ENCODE data around the gene SP5. TPM values are rescaled to one million over a fixed set of nuclear protein-coding genes. Genes with fewer than 3 reads are reported as not detected.
"Not testable (repeated sequence)": the region's sequence is repeated elsewhere in the genome, so short reads cannot be mapped to it uniquely, and the experiment has no call there.

Gene SP5
- total RNA-seq = not detected
- not detected for polyA plus RNA-seq
- not detected for total RNA-seq

DNA sequence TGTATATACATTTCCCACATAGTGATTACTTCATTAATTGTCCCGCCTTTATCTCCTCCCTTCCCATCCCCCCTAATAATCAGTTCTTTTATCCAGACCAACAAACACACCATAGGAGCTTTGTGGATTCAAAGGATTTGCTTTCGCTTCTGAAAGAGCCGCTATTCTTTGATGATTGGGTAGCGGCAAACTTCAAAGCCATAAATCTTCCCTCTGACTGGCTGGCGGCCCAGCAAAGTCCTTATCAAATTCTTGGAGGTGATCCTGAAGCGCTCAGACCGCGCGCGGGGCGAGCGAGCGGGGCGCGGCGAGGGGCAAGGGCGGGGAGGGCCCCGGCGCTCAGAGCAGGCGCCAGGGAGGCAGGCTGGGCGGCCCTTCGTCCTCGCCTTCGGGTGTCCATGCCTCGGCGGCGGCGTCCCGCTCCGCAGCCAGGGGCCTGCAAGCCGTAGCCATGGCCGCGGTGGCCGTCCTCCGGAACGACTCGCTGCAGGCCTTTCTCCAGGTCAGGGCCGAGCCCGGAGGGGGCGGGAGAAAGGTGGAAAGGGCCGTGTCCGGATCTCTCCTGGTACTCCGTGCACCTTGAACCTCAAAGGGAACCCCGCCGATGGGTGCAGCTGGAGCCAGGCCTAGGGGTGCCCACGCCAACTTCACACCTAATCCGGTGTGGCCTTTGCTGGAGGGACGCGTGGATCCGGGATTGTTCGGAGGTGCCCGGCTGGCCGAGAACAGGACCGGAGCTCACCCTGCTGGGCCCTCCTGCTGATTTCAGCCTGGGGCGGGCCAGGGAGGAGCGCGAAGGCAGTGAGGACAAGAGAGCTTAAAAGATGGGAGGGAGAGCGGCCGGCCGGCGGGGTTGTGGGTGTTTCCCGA lies at the start of gene SP5:
Gene SP5, plus strand, starts transcription at position 276 of the 870 bp plus-strand sequence. Its CDS starts 176 bp downstream, at position 452.
- intact Hi-C loops (cut with micrococcal nuclease) = loop anchor here (1.0 to 10.0 kb wide), 11 partner anchors 56 to 1387 kb away; partner anchors contain the start of genes ERICH2 (in 2 of the 2), DLX1 (in 1 of the 2), DLX2 (in 1 of the 2) and GAD1 (in 1 of the 2)
- peak within 1 kb of the TSS; percentile 64 for H3K4me3 ChIP-seq (ENCODE audit: low read length)

DNA sequence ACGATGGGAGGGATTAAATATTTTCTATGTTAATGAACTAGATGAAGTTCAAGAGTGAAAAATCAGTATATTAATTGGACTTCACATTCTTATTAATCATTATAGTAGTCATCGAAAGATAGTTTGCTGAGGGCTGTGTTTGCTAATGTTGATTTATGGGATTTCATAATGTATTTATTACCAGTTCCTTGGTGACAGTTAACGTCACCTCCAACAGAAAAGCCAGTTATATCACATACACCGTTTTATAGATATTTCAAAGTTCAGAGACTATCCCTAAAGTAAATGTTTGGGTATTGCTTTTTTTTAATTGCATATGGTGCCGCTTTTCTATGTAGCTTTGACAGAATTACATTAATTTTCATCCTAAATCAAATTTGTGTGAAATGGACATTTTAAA lies 49.4 kb upstream of the SP5 start:
- ChIA-PET POLR2A (interaction anchor here (0.6 kb wide), 1 partner anchor 11 kb away, joined by 3 read pairs; no protein-coding TSS in a partner anchor), CTCF (no interaction called here)
- intact Hi-C loops (cut with micrococcal nuclease) = no loop called here
- DNase-seq (no peak), ATAC-seq (no peak)
- Histone ChIP-seq H3K27ac (ENCODE audit: low read depth, low read length) (no peak overlapping the region), H3K4me3 (ENCODE audit: low read length) (no peak overlapping the region), H3K36me3 (ENCODE audit: control insufficient read depth in 2 of 3, insufficient read depth in 3 of 3, low read length in 3 of 3) (no peaks in the 10 kb centered on the region), H3K9me3 (ENCODE audit: control insufficient read depth in 2 of 3, low read length in 3 of 3) (no peaks in the 10 kb centered on the region), H3K4me1 (ENCODE audit: control insufficient read depth in 2 of 2, insufficient read depth in 2 of 2, low read length in 2 of 2) (no peaks in the 10 kb centered on the region), H3K27me3 (ENCODE audit: control insufficient read depth in 2 of 2, insufficient read depth in 2 of 2, low read length in 2 of 2) (no peaks in the 10 kb centered on the region)
- no peak overlapping the region for H3K27ac Mint-ChIP-seq
- no peaks in the 10 kb centered on the region for H3K36me3 Mint-ChIP-seq
- H3K9me3 Mint-ChIP-seq = no peaks in the 10 kb centered on the region
- no peaks in the 10 kb centered on the region for H3K4me1 Mint-ChIP-seq
- H3K27me3 Mint-ChIP-seq = peaks cover 0 to 8% (median 7%) of the 10 kb centered on the region in 5 donors
- H3K4me3 Mint-ChIP-seq = no peak overlapping the region

More for the DNA sequence above, at the start of gene SP5:
- Histone ChIP-seq H3K27ac (ENCODE audit: low read depth, low read length) (no peak within 1 kb of the TSS), H3K9me3 (ENCODE audit: control insufficient read depth in 2 of 3, low read length in 3 of 3) (no peaks in the 10 kb centered on the region), H3K36me3 (ENCODE audit: control insufficient read depth in 2 of 3, insufficient read depth in 3 of 3, low read length in 3 of 3) (no peaks in the 10 kb centered on the region), H3K4me1 (ENCODE audit: control insufficient read depth in 2 of 2, insufficient read depth in 2 of 2, low read length in 2 of 2) (peaks cover 0 to 39% of the 10 kb centered on the region in 2 donors), H3K27me3 (ENCODE audit: control insufficient read depth in 2 of 2, insufficient read depth in 2 of 2, low read length in 2 of 2) (peaks cover 11 to 41% of the 10 kb centered on the region in 2 donors)
- peak; percentile 25 to 63 (median 52) for DNase-seq
- ATAC-seq = peak; percentile 44
- POLR2A ChIA-PET = no interaction called here
- Mint-ChIP-seq H3K4me1 (peaks cover 18 to 50% (median 34%) of the 10 kb centered on the region in 7 donors), H3K9me3 (peaks cover 0 to 7% (median 0%) of the 10 kb centered on the region in 11 donors), H3K27ac (peak within 1 kb of the TSS in 5 of 9 donors; percentile 47 to 76 (median 52)), H3K27me3 (peaks cover 67 to 74% (median 69%) of the 10 kb centered on the region in 5 donors), H3K36me3 (peaks cover 0 to 5% (median 0%) of the 10 kb centered on the region in 5 donors), H3K4me3 (peak within 1 kb of the TSS; percentile 81 to 99 (median 93))
- CTCF ChIA-PET = interaction anchor here (0.5 to 0.7 kb wide), 2 partner anchors 107 to 143 kb away, joined by 3 read pairs; no protein-coding TSS in a partner anchor

DNA sequence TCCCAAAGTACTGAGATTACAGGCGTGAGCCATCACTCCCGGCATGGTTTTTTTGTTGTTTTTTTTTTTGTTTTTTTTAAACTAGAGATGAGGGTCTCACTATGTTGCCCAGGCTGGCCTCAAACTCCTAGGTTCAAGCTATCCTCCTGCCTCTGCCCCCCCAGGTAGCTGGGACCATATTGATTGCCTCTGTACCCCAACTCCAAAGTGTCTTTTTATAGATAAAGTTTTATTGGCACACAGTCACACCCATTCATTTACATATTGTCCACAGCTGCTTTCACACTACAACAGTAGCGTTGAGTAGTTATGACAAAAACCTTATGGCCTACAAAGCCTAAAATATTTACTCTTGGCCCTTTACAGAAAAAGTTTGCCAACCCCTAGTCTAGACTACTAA lies 45.2 kb upstream of the SP5 start:
- peaks cover 0 to 2% (median 0%) of the 10 kb centered on the region in 7 donors for H3K4me1 Mint-ChIP-seq
- Histone ChIP-seq H3K27me3 (ENCODE audit: control insufficient read depth in 2 of 2, insufficient read depth in 2 of 2, low read length in 2 of 2) (no peaks in the 10 kb centered on the region), H3K4me1 (ENCODE audit: control insufficient read depth in 2 of 2, insufficient read depth in 2 of 2, low read length in 2 of 2) (no peaks in the 10 kb centered on the region), H3K9me3 (ENCODE audit: control insufficient read depth in 2 of 3, low read length in 3 of 3) (no peaks in the 10 kb centered on the region), H3K4me3 (ENCODE audit: low read length) (no peak overlapping the region), H3K36me3 (ENCODE audit: control insufficient read depth in 2 of 3, insufficient read depth in 3 of 3, low read length in 3 of 3) (no peaks in the 10 kb centered on the region), H3K27ac (ENCODE audit: low read depth, low read length) (no peak overlapping the region)
- DNase-seq = no peak
- POLR2A ChIA-PET = no interaction called here
- no peaks in the 10 kb centered on the region for H3K9me3 Mint-ChIP-seq
- no peak overlapping the region for H3K4me3 Mint-ChIP-seq
- H3K27ac Mint-ChIP-seq = no peak overlapping the region
- CTCF ChIA-PET = no interaction called here
- intact Hi-C loops (cut with micrococcal nuclease) = no loop called here
- ATAC-seq = no peak
- H3K27me3 Mint-ChIP-seq = peaks cover 6 to 19% (median 8%) of the 10 kb centered on the region in 5 donors
- H3K36me3 Mint-ChIP-seq = no peaks in the 10 kb centered on the region

DNA sequence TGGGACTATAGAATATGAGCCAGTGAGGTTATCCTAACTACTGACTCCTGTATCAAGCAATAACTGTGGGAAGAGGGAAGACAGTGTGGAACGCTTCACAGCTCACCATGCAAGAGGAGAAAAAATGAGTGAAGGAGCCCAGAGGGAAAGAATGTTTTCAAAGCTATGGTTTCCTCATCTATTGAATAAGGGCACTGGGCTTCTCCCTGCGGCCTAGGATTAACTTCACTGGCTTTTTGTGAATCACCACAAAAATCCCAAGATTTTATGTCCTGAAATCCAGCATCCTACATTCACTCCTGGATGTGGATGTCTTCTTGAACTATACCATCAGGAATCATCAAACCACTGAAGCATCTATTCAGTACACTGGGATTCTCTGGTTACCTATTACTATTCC lies 44.5 kb upstream of the SP5 start:
- H3K4me3 ChIP-seq (ENCODE audit: low read length) = no peak overlapping the region
- POLR2A ChIA-PET = no interaction called here
- H3K27ac ChIP-seq (ENCODE audit: low read depth, low read length) = no peak overlapping the region
- Mint-ChIP-seq H3K4me3 (no peak overlapping the region), H3K36me3 (no peaks in the 10 kb centered on the region), H3K27me3 (peaks cover under 1 to 19% (median 6%) of the 10 kb centered on the region in 5 donors), H3K9me3 (no peaks in the 10 kb centered on the region), H3K27ac (no peak overlapping the region), H3K4me1 (peaks cover 0 to 2% (median 0%) of the 10 kb centered on the region in 7 donors)
- H3K4me1 ChIP-seq (ENCODE audit: control insufficient read depth in 2 of 2, insufficient read depth in 2 of 2, low read length in 2 of 2) = no peaks in the 10 kb centered on the region
- CTCF ChIA-PET = no interaction called here
- intact Hi-C loops (cut with micrococcal nuclease) = no loop called here
- H3K27me3 ChIP-seq (ENCODE audit: control insufficient read depth in 2 of 2, insufficient read depth in 2 of 2, low read length in 2 of 2) = no peaks in the 10 kb centered on the region
- DNase-seq (no peak), ATAC-seq (no peak)
- H3K9me3 ChIP-seq (ENCODE audit: control insufficient read depth in 2 of 3, low read length in 3 of 3) = no peaks in the 10 kb centered on the region
- no peaks in the 10 kb centered on the region for H3K36me3 ChIP-seq (ENCODE audit: control insufficient read depth in 2 of 3, insufficient read depth in 3 of 3, low read length in 3 of 3)

DNA sequence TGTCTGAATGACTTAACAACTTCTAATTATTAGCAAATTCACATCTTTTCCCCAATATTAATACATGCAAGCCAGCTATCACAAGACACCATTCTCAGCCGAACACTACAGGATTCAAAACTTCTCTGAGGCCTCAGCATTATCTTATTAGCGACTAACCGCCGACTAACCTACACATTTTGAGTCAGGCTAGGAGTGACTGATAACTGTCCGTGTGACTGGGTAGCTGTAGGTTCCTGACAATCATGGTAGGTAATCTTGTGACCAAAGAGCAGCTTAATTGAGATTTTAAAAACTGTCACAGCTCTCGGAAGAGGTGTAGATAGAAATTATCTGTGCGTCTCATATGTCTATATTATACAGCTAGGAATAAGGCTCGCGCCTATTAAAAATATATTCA lies 44.1 kb upstream of the SP5 start:
- Mint-ChIP-seq H3K9me3 (no peaks in the 10 kb centered on the region), H3K27ac (no peak overlapping the region), H3K4me3 (no peak overlapping the region), H3K4me1 (peaks cover 0 to 2% (median 0%) of the 10 kb centered on the region in 7 donors), H3K36me3 (no peaks in the 10 kb centered on the region), H3K27me3 (peaks cover 0 to 19% (median 6%) of the 10 kb centered on the region in 5 donors)
- Histone ChIP-seq H3K9me3 (ENCODE audit: control insufficient read depth in 2 of 3, low read length in 3 of 3) (no peaks in the 10 kb centered on the region), H3K4me3 (ENCODE audit: low read length) (no peak overlapping the region), H3K27ac (ENCODE audit: low read depth, low read length) (no peak overlapping the region), H3K4me1 (ENCODE audit: control insufficient read depth in 2 of 2, insufficient read depth in 2 of 2, low read length in 2 of 2) (no peaks in the 10 kb centered on the region), H3K27me3 (ENCODE audit: control insufficient read depth in 2 of 2, insufficient read depth in 2 of 2, low read length in 2 of 2) (no peaks in the 10 kb centered on the region), H3K36me3 (ENCODE audit: control insufficient read depth in 2 of 3, insufficient read depth in 3 of 3, low read length in 3 of 3) (no peaks in the 10 kb centered on the region)
- POLR2A ChIA-PET = no interaction called here
- intact Hi-C loops (cut with micrococcal nuclease) = no loop called here
- no peak for DNase-seq
- CTCF ChIA-PET = no interaction called here
- ATAC-seq = no peak

DNA sequence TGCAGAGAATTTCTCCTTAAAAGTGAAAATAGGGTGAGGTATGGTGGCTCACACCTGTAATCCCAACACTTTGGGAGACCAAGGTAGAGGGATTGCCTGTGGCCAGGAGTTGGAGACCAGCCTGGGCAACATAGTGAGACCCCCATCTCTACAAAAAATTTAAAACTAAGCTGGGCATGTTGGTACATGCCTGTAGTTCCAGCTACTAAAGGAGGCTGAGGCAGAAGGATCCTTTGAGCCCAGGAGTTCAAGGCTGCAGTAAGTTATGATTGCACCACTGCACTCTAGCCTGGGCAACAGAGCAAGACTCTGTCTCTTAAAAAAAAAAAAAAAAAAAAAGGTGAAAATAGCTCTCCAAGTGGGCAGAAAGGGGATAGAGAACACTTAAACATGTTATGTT lies 40.9 kb upstream of the SP5 start:
- H3K36me3 ChIP-seq (ENCODE audit: control insufficient read depth in 2 of 3, insufficient read depth in 3 of 3, low read length in 3 of 3); POLR2A ChIA-PET; H3K4me1 ChIP-seq (ENCODE audit: control insufficient read depth in 2 of 2, insufficient read depth in 2 of 2, low read length in 2 of 2); H3K4me3 Mint-ChIP-seq; H3K4me1 Mint-ChIP-seq; H3K27me3 ChIP-seq (ENCODE audit: control insufficient read depth in 2 of 2, insufficient read depth in 2 of 2, low read length in 2 of 2); H3K9me3 Mint-ChIP-seq; CTCF ChIA-PET; DNase-seq; H3K9me3 ChIP-seq (ENCODE audit: control insufficient read depth in 2 of 3, low read length in 3 of 3); H3K27ac Mint-ChIP-seq; ATAC-seq; H3K36me3 Mint-ChIP-seq; intact Hi-C loops (cut with micrococcal nuclease); H3K4me3 ChIP-seq (ENCODE audit: low read length); H3K27ac ChIP-seq (ENCODE audit: low read depth, low read length): not testable (repeated sequence)
- peaks cover 0 to 15% (median 6%) of the 10 kb centered on the region in 5 donors for H3K27me3 Mint-ChIP-seq
